Renal cortical epithelial cell (primary cell): Measurements from ENCODE around the gene CORIN. TPM values are rescaled to one million over a fixed set of nuclear protein-coding genes. Genes with fewer than 3 reads are reported as not detected.

Experiments
- DNase-seq: peaks from one replicate; pipeline ENCODE4 v3.0.0-alpha.2; 2011; ENCODE audit warnings: low read depth
- total RNA-seq: library from RNA; depleted of rRNA; stranded (reverse); fragments of >200 nt; gene quantifications from 2 replicates; pipeline ENCODE4 v1.2.3, GENCODE V29; 2014

The CORIN gene
- total RNA-seq, 1 donor from 2014 or later = 0.15 TPM

GRCh38 chr4:47642191-47642830, 195.6 kb downstream of the CORIN start:
- DNase-seq = no peak

DNA sequence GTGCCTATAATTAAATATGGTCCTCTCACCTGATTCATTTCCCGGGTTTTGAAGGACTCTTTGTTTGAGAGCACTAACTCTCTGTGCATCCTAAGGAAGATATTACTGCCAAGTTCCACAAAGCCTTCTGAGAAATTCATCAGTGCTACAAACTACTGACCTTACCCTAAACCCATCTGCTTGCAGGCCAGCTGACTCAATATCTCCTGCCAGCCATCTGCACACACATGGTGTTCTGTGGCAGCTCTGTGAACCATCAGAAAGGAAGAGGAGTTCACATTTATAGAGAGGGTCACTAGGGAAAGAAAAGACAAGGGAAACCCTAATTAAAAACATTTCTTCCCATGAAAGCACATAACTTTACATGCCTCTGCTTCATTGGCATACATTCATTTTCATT, 196.1 kb downstream of the CORIN start:
- no peak for DNase-seq

DNA sequence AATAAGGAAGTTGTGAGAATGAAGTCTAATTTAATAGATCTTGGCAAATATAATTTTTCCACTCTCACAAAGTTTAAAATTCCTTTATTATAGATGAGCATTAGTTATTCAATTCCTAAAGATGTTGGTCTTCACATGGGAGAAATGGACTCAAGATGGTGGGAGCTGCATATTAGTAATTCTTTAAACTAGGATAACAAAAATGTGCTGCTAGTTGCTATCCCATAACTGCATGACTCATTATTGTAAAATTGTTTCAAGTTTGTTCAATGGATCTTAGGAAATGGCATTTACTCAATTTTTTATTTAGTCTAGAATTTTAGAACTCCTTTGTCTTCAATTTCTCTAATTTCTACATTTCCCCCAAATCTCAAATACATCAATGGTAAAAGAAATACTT, 197.0 kb downstream of the CORIN start:
- DNase-seq = peak; percentile 1

- no peak for DNase-seq
These were observed 198.3 kb downstream of the CORIN start for GRCh38 chr4:47639531-47639930.

GRCh38 chr4:47631161-47631560, 206.7 kb downstream of the CORIN start:
- no peak for DNase-seq

GRCh38 chr4:47624031-47624441, 213.8 kb downstream of the CORIN start:
- DNase-seq = peak; percentile 20

- no peak for DNase-seq
These were observed 216.7 kb downstream of the CORIN start for GRCh38 chr4:47621181-47621580.

DNA sequence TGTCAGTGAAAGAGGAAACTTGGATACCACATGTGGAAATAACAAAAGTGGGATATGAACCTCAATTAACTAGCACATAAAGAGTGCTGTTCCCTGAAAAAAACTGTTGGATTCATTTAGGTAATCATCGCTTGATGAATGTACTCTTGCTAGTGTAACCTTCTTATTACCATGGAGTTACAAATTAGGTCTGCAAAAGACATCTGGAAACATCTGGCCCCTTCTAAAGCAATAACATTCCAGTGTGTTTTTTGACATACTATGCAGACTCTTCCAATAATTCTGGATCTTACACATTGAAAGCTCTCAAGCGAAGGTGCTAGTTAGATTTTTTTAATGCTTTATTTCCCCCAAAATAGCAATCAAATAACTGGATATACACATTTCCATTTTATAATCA, 218.2 kb downstream of the CORIN start:
- no peak for DNase-seq

- no peak for DNase-seq
These were observed 220.3 kb downstream of the CORIN start for GRCh38 chr4:47617607-47618006.

DNA sequence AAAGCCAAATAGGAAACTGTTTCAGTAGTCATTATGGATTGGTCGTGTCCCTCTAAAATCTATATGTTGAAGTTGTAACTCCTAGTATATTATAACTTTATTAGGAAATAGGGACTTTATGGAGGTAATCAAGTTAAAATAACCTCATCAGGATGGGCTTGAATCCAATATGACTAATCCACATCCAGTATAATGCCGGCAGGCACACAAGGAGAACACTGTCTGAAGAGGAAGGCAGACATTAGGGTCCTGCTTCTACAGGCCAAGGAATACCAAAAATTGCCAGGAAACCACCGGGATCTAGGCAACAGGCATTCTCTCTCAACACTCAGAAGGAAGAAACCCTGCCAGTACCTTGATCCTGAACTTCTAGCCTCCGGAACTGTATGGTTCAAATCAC, 222.5 kb downstream of the CORIN start:
- DNase-seq = no peak

GRCh38 chr4:47612116-47613023, 225.5 kb downstream of the CORIN start:
- no peak for DNase-seq

DNA sequence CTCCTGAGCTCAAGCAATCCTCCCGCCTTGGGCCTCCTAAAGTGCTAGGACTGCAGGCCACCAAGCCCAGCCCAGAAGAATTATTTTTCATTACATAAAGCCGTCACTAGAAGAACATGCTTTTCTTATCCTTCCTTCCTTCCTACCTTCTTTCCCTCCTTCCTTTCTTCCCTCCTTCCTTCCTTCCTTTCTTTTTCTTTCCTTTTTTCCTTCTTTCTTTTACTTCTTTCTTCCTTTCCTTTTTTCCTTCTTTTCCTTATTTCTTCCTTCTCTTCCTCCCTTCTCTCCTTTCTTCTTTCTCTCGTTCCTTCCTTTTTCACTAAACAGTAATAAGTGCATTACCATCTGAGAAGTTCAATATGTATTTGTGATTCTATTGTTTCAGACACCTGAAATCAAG, 231.4 kb downstream of the CORIN start:
- no peak for DNase-seq

DNA sequence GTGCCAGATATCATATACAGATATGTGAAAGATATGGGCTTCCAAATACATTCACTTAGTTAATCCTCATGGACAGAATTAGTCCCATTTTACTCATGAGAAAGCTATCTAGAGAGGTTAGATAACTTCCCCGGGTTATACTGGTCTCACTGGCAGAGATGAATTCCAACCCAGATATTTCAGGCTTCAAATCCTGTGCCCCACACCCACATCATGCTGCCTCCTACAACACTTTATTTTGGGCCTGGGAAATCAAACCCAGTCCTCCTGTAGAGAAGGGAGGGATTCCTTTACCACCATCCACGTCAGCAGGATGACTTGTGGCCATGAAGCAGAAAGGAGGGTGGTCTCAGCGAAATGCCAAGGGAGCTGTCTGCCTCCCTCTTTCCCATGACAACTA, 239.0 kb downstream of the CORIN start:
- DNase-seq = no peak

GRCh38 chr4:47598320-47598719, 239.5 kb downstream of the CORIN start:
- DNase-seq = no peak

- no peak for DNase-seq
These were observed 240.2 kb downstream of the CORIN start for GRCh38 chr4:47597696-47598095.

GRCh38 chr4:47590325-47590724, 247.5 kb downstream of the CORIN start:
- DNase-seq = no peak

- DNase-seq = peak; percentile 39
These were observed 258.6 kb downstream of the CORIN start for GRCh38 chr4:47579235-47579634.

DNA sequence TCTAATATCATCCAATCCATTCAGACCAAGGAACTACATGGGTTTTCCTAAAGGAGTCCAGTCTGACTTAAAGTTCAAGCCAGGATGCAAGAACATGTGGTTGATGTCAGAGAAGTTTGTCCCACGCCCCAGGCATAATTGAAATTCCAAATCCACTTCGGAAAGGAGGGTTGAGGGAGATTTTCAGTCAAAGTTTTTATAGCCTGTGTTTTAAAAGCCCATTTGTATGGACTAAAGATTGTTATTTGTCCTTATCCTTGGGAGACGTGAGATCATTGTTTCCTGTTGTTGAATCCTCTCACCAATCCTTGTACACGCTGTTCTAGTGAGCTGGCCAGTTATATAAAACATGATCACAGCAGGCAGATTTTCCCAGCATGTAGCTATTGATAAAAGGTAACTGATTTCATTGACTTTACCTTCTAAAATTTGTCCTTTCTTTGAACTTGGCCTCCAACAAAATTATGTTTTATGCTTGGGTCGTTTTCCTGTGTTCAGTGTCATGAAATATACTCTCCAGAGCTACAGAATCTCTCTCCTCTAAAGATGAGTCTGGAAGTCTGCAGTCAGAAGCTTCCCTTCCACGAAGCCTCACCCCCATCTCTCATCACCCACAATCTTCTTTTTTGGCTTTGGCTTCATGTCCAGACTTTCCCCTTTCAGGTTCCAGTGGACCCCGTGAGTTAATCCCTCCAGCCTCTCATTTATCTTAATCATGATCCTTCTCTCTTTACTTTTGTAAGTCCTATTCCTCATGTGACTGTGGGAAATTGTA, 259.9 kb downstream of the CORIN start:
- DNase-seq = peak; percentile 57

DNA sequence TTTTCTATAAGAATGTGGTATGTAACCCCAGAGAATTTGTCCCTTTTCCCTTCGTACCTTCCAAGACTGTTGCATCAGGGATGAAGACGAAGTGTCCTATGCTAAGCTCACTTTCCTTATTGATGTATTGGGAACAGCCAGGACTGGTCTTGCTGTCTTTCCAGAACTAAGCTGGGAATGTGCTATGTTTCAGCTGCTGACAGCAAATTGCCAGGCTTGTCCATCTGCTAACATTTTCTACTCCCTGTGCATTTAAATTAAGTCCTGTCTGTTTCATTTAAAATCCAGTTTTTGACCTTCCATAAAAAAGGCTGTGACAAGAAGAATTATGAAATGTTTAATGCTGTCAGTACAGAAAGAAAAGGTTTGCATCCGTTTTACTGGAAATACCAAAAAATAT, 264.9 kb downstream of the CORIN start:
- no peak for DNase-seq

DNA sequence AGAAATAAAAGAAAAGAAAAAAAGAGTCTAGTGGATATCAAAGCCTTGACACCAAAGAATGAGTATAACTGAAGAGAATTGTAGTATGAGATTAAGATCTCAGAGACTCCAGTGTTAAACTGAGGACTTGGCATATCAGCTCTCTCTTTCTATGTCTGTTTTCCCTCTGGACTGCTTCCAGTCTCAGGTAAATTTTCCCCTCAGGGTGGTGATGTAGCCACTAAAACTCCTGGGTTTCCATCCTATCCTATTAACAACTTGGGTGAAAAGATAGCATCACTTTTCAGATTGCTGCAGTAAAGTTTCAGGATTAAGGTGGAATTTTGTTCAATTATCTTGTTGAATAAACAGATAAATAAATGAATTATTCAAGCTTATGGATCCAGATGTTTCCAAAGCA, 267.1 kb downstream of the CORIN start:
- DNase-seq = no peak

DNA sequence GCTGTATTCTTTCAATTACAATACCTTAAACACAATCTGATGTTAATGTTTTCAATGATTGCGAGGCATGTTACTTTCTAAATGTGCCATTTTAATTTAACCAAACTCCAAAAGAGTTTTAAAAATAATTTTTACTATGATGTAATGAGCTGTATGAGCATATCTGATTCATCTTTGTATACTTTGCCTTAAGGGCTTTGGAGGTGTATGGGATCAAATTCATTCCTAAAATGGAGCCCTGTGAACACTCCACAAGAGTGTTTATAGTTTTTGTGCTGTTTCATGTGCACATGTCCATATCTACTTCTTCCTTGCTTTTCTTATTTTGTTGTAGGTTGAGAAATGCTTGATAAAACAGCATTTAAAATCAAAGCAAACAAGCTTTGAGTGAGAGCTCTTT, 270.4 kb downstream of the CORIN start:
- DNase-seq = no peak

- no peak for DNase-seq
These were observed 270.9 kb downstream of the CORIN start for GRCh38 chr4:47566969-47567368.

DNA sequence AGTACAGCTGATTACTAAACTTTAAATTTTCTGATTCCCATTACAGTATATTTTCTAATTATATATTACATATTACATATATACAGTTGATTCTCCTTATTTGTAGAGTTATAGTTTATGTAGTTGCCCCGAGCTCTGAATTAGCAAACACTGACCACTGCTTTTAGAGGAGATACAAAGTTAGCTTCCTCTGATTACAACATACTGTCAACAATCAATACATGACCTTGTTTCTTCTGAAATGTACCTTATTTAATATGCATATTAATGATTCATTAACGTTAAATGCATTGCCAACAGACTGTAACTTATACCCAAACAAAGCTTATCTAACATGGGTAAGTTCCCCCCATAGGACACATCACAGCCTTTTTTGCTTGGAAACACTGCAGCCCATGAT, 271.3 kb downstream of the CORIN start:
- DNase-seq = no peak
